ENCODE measurements around the gene CSTF3.

DNA sequence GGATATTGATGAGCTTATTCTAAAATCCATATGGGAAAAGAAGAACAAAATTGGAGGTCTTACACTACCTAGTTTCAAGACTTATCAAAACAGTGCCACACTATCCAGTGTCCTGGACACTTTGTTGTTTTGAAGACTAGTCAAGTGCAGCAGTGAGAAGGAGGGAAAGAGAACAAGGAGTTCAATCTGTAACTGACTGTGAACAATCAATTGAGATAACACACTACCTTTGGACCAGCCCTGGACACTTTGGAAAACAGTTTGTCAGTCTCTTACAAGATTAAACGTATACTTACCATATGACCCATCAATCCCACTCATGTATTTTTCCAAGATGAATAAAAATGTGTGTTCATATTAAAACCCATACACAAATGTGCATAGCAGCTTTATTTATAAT is 10.0 kb upstream of the CSTF3 start:
- TF ChIP-seq RAD21 (CRISPR knock-in tag; conservative IDR thresholded peaks at IDR 0.05 in 1 of 2, IDR thresholded peaks at IDR 0.05 in 1 of 2) (no peak), CHD1 (IDR thresholded peaks at IDR 0.05; ENCODE audit: low read length) (no peak), WHSC1 (IDR thresholded peaks at IDR 0.05; ENCODE audit: low read length) (no peak), SIX5 (IDR thresholded peaks at IDR 0.05; ENCODE audit: borderline replicate concordance in 1 of 2, insufficient read depth in 1 of 2, low read depth in 1 of 2, low read length in 2 of 2) (no peak), DMBX1 (CRISPR knock-in tag; IDR thresholded peaks at IDR 0.05; ENCODE audit: borderline replicate concordance) (no peak), RNF2 (IDR thresholded peaks at IDR 0.05) (no peak)
- TF ChIP-seq, protein P1, sequence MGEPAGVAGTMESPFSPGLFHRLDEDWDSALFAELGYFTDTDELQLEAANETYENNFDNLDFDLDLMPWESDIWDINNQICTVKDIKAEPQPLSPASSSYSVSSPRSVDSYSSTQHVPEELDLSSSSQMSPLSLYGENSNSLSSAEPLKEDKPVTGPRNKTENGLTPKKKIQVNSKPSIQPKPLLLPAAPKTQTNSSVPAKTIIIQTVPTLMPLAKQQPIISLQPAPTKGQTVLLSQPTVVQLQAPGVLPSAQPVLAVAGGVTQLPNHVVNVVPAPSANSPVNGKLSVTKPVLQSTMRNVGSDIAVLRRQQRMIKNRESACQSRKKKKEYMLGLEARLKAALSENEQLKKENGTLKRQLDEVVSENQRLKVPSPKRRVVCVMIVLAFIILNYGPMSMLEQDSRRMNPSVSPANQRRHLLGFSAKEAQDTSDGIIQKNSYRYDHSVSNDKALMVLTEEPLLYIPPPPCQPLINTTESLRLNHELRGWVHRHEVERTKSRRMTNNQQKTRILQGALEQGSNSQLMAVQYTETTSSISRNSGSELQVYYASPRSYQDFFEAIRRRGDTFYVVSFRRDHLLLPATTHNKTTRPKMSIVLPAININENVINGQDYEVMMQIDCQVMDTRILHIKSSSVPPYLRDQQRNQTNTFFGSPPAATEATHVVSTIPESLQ (CRISPR knock-in tag; IDR thresholded peaks at IDR 0.05) = no peak
- TF ChIP-seq, protein P2, sequence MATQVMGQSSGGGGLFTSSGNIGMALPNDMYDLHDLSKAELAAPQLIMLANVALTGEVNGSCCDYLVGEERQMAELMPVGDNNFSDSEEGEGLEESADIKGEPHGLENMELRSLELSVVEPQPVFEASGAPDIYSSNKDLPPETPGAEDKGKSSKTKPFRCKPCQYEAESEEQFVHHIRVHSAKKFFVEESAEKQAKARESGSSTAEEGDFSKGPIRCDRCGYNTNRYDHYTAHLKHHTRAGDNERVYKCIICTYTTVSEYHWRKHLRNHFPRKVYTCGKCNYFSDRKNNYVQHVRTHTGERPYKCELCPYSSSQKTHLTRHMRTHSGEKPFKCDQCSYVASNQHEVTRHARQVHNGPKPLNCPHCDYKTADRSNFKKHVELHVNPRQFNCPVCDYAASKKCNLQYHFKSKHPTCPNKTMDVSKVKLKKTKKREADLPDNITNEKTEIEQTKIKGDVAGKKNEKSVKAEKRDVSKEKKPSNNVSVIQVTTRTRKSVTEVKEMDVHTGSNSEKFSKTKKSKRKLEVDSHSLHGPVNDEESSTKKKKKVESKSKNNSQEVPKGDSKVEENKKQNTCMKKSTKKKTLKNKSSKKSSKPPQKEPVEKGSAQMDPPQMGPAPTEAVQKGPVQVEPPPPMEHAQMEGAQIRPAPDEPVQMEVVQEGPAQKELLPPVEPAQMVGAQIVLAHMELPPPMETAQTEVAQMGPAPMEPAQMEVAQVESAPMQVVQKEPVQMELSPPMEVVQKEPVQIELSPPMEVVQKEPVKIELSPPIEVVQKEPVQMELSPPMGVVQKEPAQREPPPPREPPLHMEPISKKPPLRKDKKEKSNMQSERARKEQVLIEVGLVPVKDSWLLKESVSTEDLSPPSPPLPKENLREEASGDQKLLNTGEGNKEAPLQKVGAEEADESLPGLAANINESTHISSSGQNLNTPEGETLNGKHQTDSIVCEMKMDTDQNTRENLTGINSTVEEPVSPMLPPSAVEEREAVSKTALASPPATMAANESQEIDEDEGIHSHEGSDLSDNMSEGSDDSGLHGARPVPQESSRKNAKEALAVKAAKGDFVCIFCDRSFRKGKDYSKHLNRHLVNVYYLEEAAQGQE (IDR thresholded peaks at IDR 0.05; ENCODE audit: borderline replicate concordance) = no peak
- TF ChIP-seq, protein P2 (CRISPR knock-in tag; IDR thresholded peaks at IDR 0.05; ENCODE audit: low read depth) = no peak
